Keratinocyte (primary cell): Measurements from ENCODE around the gene RIC8A.
"Not testable (repeated sequence)": the region's sequence is repeated elsewhere in the genome, so short reads cannot be mapped to it uniquely, and the experiment has no call there.

ENCODE experiments used
- CTCF ChIP-seq, 3 experiments: IDR thresholded peaks in 1 of 3; conservative IDR thresholded peaks in 1 of 3; optimal IDR thresholded peaks in 1 of 3; 2 replicates in 2 of 3; 3 replicates in 1 of 3; pipeline versions ENCODE3 to v1.5.1; 2011; ENCODE audit warnings: low read length in 3 of 3, mild to moderate bottlenecking in 3 of 3, moderate library complexity in 2 of 3, control low read depth in 1 of 3, inconsistent platforms in 1 of 3; ENCODE audit not compliant: insufficient read depth in 2 of 3; ENCODE audit errors: extremely low read depth in 1 of 3
- EZH2 ChIP-seq: IDR thresholded peaks from one replicate; pipeline ENCODE4 v1.6.1; 2012; ENCODE audit warnings: inconsistent platforms, mild to moderate bottlenecking, low read length, moderate library complexity

- not testable (repeated sequence) for TF ChIP-seq CTCF (optimal IDR thresholded peaks at IDR 0.05 in 1 of 3, IDR thresholded peaks at IDR 0.05 in 1 of 3, conservative IDR thresholded peaks at IDR 0.05 in 1 of 3; ENCODE audit: extremely low read depth in 1 of 3, insufficient read depth in 2 of 3, low read length in 3 of 3); EZH2
Measured at GRCh38 chr11:192674-193128, 14.8 kb upstream of the RIC8A start, which contains the start of gene SCGB1C1.
